ENCODE results near the gene FRMD1.

- no peak for TF ChIP-seq CTCF (IDR thresholded peaks at IDR 0.05; ENCODE audit: extremely low read depth in 1 of 2, insufficient read depth in 1 of 2, low read depth in 1 of 2, low read length in 2 of 2)
- no peak for TF ChIP-seq JUN (IDR thresholded peaks at IDR 0.05; ENCODE audit: borderline replicate concordance, insufficient read depth, insufficient read length, low read depth)
- TF ChIP-seq POLR2AphosphoS5 (IDR thresholded peaks at IDR 0.05; ENCODE audit: insufficient read depth, low read depth, low read length): no peak
- TF ChIP-seq POLR2A (IDR thresholded peaks at IDR 0.05; ENCODE audit: low read depth, low read length): no peak
- TF ChIP-seq MAX (IDR thresholded peaks at IDR 0.05; ENCODE audit: insufficient read depth, insufficient read length): no peak
These were observed 49.4 kb downstream of the FRMD1 start for GRCh38 chr6:168029459-168030217.
